ENCODE measurements around the gene ARHGAP26. TPM values are rescaled to one million over a fixed set of nuclear protein-coding genes. Genes with fewer than 3 reads are reported as not detected.

The ARHGAP26 gene
- total and polyA plus RNA-seq, 2 of the 4 experiments (the other 2 are of a cell fraction), result 0.54 to 0.56 TPM

- DNase-seq (peak; percentile 34), ATAC-seq (ENCODE audit: low read depth) (peak; percentile 32; the same call in 1 of the 2 replicates)
- TF ChIP-seq NFE2L2 (IDR thresholded peaks at IDR 0.05; ENCODE audit: low read depth, low read length) (no peak), BHLHE40 (IDR thresholded peaks at IDR 0.05; ENCODE audit: low read depth, low read length) (no peak), MXI1 (IDR thresholded peaks at IDR 0.05; ENCODE audit: borderline replicate concordance, low read depth, low read length) (no peak), CTCF (conservative IDR thresholded peaks at IDR 0.05; ENCODE audit: low read depth, low read length) (no peak), FOS (IDR thresholded peaks at IDR 0.05; ENCODE audit: low read depth, low read length) (no peak), MAZ (IDR thresholded peaks at IDR 0.05; ENCODE audit: borderline replicate concordance, low read depth, low read length) (no peak), ELK1 (IDR thresholded peaks at IDR 0.05; ENCODE audit: borderline replicate concordance, low read depth, low read length) (no peak), RFX5 (IDR thresholded peaks at IDR 0.05; ENCODE audit: low read depth, low read length) (no peak), CHD1 (IDR thresholded peaks at IDR 0.05; ENCODE audit: low read depth, low read length) (no peak), RCOR1 (IDR thresholded peaks at IDR 0.05; ENCODE audit: insufficient replicate concordance, low read length) (no peak), CEBPB (IDR thresholded peaks at IDR 0.05; ENCODE audit: low read depth, low read length) (no peak), MAFK (IDR thresholded peaks at IDR 0.05; ENCODE audit: low read depth, low read length) (no peak), USF2 (IDR thresholded peaks at IDR 0.05; ENCODE audit: low read depth, low read length) (no peak)
- no peak overlapping the region for H2AK5ac ChIP-seq (ENCODE audit: low read depth, low read length)
- no peak overlapping the region for H3K56ac ChIP-seq (ENCODE audit: extremely low read depth, insufficient read depth, low read length)
- H3K27me3 ChIP-seq (ENCODE audit: control insufficient read depth, insufficient read depth, low read length), result peaks cover 20% of the 10 kb centered on the region
- H3K9ac ChIP-seq (ENCODE audit: low read depth, low read length), result no peak overlapping the region
- CTCF ChIA-PET, result no interaction called here
- no peak overlapping the region for H3K18ac ChIP-seq (ENCODE audit: low read depth, low read length)
- H2BK120ac ChIP-seq (ENCODE audit: low read depth, low read length), result no peak overlapping the region
- no TSS peak for BruUV-seq (replicated peaks)
- no peak overlapping the region for H4K91ac ChIP-seq (ENCODE audit: insufficient read depth, low read depth, low read length)
- H3K9me1 ChIP-seq (ENCODE audit: insufficient read depth, low read length), result no peaks in the 10 kb centered on the region
- no peak overlapping the region for H4K5ac ChIP-seq (ENCODE audit: low read depth, low read length)
- no peak overlapping the region for H2BK15ac ChIP-seq (ENCODE audit: low read depth, low read length)
- peaks cover 6% of the 10 kb centered on the region; the same call in 1 of the 2 replicates for H3K4me1 ChIP-seq (ENCODE audit: control insufficient read depth, insufficient read depth, low read length)
- no peaks in the 10 kb centered on the region for H3K9me3 ChIP-seq (ENCODE audit: control insufficient read depth, insufficient read depth, low read length)
- POLR2A ChIA-PET (ENCODE audit: unreplicated experiment), result no interaction called here
- dilution Hi-C loops (cut with HindIII; ENCODE audit: low sequenced_read_pairs, unreplicated experiment) (no loop called here), in situ Hi-C loops (cut with MboI; ENCODE audit: low sequenced_read_pairs) (no loop called here), intact Hi-C loops (cut with micrococcal nuclease) (no loop called here)
- H3K79me1 ChIP-seq (ENCODE audit: low read depth in 1 of 2, low read length in 2 of 2), result no peaks in the 10 kb centered on the region
- no peak overlapping the region for H3K4me3 ChIP-seq (ENCODE audit: insufficient read depth, low read depth, low read length)
- no peak overlapping the region for H3K4me2 ChIP-seq (ENCODE audit: low read depth, low read length)
- H3K36me3 ChIP-seq (ENCODE audit: control insufficient read depth, insufficient read depth, low read length), result no peaks in the 10 kb centered on the region
- no peak overlapping the region for H3K27ac ChIP-seq (ENCODE audit: insufficient read depth, low read length)
- H3K23ac ChIP-seq (ENCODE audit: low read depth, low read length), result no peak overlapping the region
- H3K14ac ChIP-seq (replicated peaks; ENCODE audit: low read depth, low read length), result no peak overlapping the region
- no peak overlapping the region for H2AK9ac ChIP-seq (replicated peaks; ENCODE audit: low read depth, low read length, poor library complexity)
- no peak overlapping the region for H2BK5ac ChIP-seq (ENCODE audit: low read depth, low read length, poor library complexity, severe bottlenecking)
- H4K8ac ChIP-seq (ENCODE audit: low read depth in 2 of 2, low read length in 2 of 2), result no peak overlapping the region
- no peak overlapping the region for H2BK20ac ChIP-seq (ENCODE audit: low read depth, low read length)
- no CpG with 5 or more reads among the region's 6 CpGs for whole genome bisulfite sequencing, 2 experiments (ENCODE audit: extremely low coverage in 2 of 2, insufficient read length in 1 of 2)
- no peak overlapping the region for H2AFZ ChIP-seq (replicated peaks; ENCODE audit: low read length, poor library complexity)
- H3K4ac ChIP-seq (ENCODE audit: low read depth, low read length), result no peak overlapping the region
- no peaks in the 10 kb centered on the region for H4K20me1 ChIP-seq (ENCODE audit: insufficient read depth, low read length)
These were observed 71.5 kb downstream of the ARHGAP26 start for GRCh38 chr5:142841511-142842265.
